ENCODE data around the gene CEMIP. TPM values are rescaled to one million over a fixed set of nuclear protein-coding genes. Genes with fewer than 3 reads are reported as not detected.

CEMIP gene
- total RNA-seq, 2 donors from 2014 or later, result 0.05 to 0.09 TPM

GRCh38 chr15:80823120-80823519 is 44.0 kb downstream of the CEMIP start:
- H3K9me3 Mint-ChIP-seq, result peaks cover 0 to 2% of the 10 kb centered on the region in 2 donors
- H3K4me1 Mint-ChIP-seq (ENCODE audit: low read depth), result no peaks in the 10 kb centered on the region
- H3K36me3 Mint-ChIP-seq (ENCODE audit: insufficient read depth in 2 of 2), result no peaks in the 10 kb centered on the region
- H3K4me3 Mint-ChIP-seq, result no peak overlapping the region
- ATAC-seq (replicated peaks in 1 of 2), result no peak
- no peak overlapping the region for H3K27ac Mint-ChIP-seq
- no peak for DNase-seq
- no peaks in the 10 kb centered on the region for H3K27me3 Mint-ChIP-seq (ENCODE audit: low read depth)

GRCh38 chr15:80823995-80824394 is 44.8 kb downstream of the CEMIP start:
- no peak overlapping the region for H3K27ac Mint-ChIP-seq
- ATAC-seq (replicated peaks in 1 of 2), result no peak
- no peak overlapping the region for H3K4me3 Mint-ChIP-seq
- no peaks in the 10 kb centered on the region for H3K4me1 Mint-ChIP-seq (ENCODE audit: low read depth)
- H3K36me3 Mint-ChIP-seq (ENCODE audit: insufficient read depth in 2 of 2), result no peaks in the 10 kb centered on the region
- DNase-seq, result no peak
- H3K27me3 Mint-ChIP-seq (ENCODE audit: low read depth), result no peaks in the 10 kb centered on the region
- H3K9me3 Mint-ChIP-seq, result peaks cover 0 to 2% of the 10 kb centered on the region in 2 donors

DNA sequence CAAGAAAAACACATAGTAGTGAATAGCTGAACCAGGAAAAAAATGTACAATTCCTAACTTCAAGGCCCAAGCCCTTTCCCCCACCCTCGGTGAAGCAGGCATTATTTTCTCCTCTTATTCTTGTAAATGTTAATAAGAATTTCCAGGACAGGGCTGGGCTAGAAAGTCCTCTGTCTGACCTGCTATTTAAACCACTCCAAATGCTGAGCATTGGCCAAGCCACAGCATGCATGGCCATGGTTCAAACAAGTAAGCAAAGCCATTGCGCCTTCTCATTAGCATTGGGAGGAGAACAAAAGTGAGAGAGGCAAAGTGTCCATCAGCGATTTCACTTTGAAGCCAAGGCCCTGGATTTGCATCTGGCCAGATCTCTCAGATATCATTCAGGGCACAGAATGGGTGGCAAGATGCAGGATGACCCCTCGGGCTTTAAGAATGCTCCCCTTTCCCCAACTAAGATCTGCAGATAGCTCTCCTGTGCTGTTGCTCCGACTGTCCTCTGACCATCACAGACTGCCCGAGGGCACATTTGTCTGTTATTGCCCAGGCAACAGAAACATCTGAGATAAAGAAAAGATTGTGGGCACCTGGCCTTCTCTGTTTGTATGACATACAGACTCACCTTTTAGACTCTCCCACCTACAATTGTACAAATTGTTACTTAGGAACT is 46.3 kb downstream of the CEMIP start:
- no peaks in the 10 kb centered on the region for H3K4me1 Mint-ChIP-seq (ENCODE audit: low read depth)
- H3K27ac Mint-ChIP-seq, result no peak overlapping the region
- H3K4me3 Mint-ChIP-seq, result no peak overlapping the region
- no peak for DNase-seq
- H3K9me3 Mint-ChIP-seq, result peaks cover 0 to 2% of the 10 kb centered on the region in 2 donors
- H3K36me3 Mint-ChIP-seq (ENCODE audit: insufficient read depth in 2 of 2), result no peaks in the 10 kb centered on the region
- H3K27me3 Mint-ChIP-seq (ENCODE audit: low read depth), result no peaks in the 10 kb centered on the region
- no peak for ATAC-seq (replicated peaks in 1 of 2)

GRCh38 chr15:80828796-80829195 is 49.6 kb downstream of the CEMIP start:
- H3K9me3 Mint-ChIP-seq, result no peaks in the 10 kb centered on the region
- H3K36me3 Mint-ChIP-seq (ENCODE audit: insufficient read depth in 2 of 2), result no peaks in the 10 kb centered on the region
- peaks cover 10% of the 10 kb centered on the region for H3K27me3 Mint-ChIP-seq (ENCODE audit: low read depth)
- no peak for DNase-seq
- ATAC-seq (replicated peaks in 1 of 2), result no peak
- H3K4me3 Mint-ChIP-seq, result no peak overlapping the region
- no peak overlapping the region for H3K27ac Mint-ChIP-seq
- H3K4me1 Mint-ChIP-seq (ENCODE audit: low read depth), result no peaks in the 10 kb centered on the region

- Mint-ChIP-seq H3K4me3 (no peak overlapping the region), H3K27ac (no peak overlapping the region), H3K9me3 (no peaks in the 10 kb centered on the region), H3K4me1 (ENCODE audit: low read depth) (no peaks in the 10 kb centered on the region), H3K27me3 (ENCODE audit: low read depth) (peaks cover 10% of the 10 kb centered on the region), H3K36me3 (ENCODE audit: insufficient read depth in 2 of 2) (no peaks in the 10 kb centered on the region)
- DNase-seq (no peak), ATAC-seq (replicated peaks in 1 of 2) (no peak)
These were observed 51.5 kb downstream of the CEMIP start for GRCh38 chr15:80830677-80831076.

DNA sequence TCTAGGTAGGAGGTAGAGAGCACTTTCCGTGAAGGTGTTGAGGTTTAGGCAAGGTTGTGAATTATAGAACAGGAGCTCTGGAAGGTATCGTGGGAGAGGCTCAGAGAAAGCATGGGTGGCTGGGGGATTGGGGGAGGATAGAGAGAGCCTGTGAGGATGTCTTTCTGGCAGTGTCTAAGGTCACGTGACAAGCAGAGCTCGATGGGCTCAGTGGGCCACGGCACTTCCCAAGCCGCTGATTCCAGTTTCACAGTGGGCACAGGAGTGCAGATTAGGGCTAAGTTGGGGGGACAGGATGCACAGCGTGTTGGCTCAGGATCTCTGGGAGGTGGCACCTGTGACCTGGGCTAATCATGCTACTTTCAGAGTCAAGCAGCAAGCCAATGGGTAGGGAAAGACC is 52.0 kb downstream of the CEMIP start:
- Mint-ChIP-seq H3K27me3 (ENCODE audit: low read depth) (peaks cover 10% of the 10 kb centered on the region), H3K4me3 (no peak overlapping the region), H3K27ac (no peak overlapping the region), H3K9me3 (no peaks in the 10 kb centered on the region), H3K4me1 (ENCODE audit: low read depth) (no peaks in the 10 kb centered on the region), H3K36me3 (ENCODE audit: insufficient read depth in 2 of 2) (no peaks in the 10 kb centered on the region)
- no peak for DNase-seq
- no peak for ATAC-seq (replicated peaks in 1 of 2)

DNA sequence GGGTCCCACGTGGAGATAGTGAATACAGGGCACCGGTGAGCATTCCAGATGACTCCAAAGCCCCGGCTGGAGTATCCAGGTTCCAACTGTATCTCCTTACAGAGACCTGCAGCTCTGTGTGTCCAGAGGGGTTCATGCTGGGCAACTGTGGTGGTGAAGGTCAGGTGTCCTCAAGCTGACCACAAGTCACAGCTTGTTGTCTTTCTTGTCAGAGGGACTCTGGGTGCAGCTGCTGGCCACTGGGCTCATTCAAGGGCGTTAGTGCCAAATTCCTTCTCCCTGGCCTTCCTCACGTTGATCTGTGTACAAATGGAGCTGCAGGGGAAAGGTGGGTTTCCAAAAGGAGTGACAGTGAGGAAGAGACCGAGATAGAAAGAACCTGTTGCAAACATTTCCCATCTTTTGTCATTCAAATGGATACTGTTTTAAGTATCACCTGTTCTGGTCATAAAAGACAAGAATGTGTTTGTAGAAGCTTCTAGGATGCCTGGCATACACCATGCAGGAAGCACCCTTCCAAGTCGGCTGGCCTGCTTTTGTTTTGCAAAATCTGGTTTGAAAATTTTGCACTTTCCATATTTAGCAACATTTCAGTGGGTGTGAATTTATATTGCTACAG is 52.5 kb downstream of the CEMIP start:
- no peak for DNase-seq
- Mint-ChIP-seq H3K27ac (no peak overlapping the region), H3K4me3 (no peak overlapping the region), H3K4me1 (ENCODE audit: low read depth) (no peaks in the 10 kb centered on the region), H3K27me3 (ENCODE audit: low read depth) (peaks cover 10% of the 10 kb centered on the region), H3K9me3 (no peaks in the 10 kb centered on the region), H3K36me3 (ENCODE audit: insufficient read depth in 2 of 2) (no peaks in the 10 kb centered on the region)
- no peak for ATAC-seq (replicated peaks in 1 of 2)

GRCh38 chr15:80832686-80833085 is 53.5 kb downstream of the CEMIP start:
- no peaks in the 10 kb centered on the region for H3K4me1 Mint-ChIP-seq (ENCODE audit: low read depth)
- H3K27me3 Mint-ChIP-seq (ENCODE audit: low read depth), result peaks cover 12% of the 10 kb centered on the region
- no peak overlapping the region for H3K27ac Mint-ChIP-seq
- DNase-seq (no peak), ATAC-seq (replicated peaks in 1 of 2) (no peak)
- no peaks in the 10 kb centered on the region for H3K36me3 Mint-ChIP-seq (ENCODE audit: insufficient read depth in 2 of 2)
- H3K4me3 Mint-ChIP-seq, result no peak overlapping the region
- H3K9me3 Mint-ChIP-seq, result no peaks in the 10 kb centered on the region

- Mint-ChIP-seq H3K4me1 (ENCODE audit: low read depth) (no peaks in the 10 kb centered on the region), H3K9me3 (no peaks in the 10 kb centered on the region), H3K36me3 (ENCODE audit: insufficient read depth in 2 of 2) (no peaks in the 10 kb centered on the region), H3K27me3 (ENCODE audit: low read depth) (peaks cover 24% of the 10 kb centered on the region), H3K27ac (no peak overlapping the region), H3K4me3 (no peak overlapping the region)
- no peak for ATAC-seq (replicated peaks in 1 of 2)
- no peak for DNase-seq
These were observed 55.2 kb downstream of the CEMIP start for GRCh38 chr15:80834402-80834801.

DNA sequence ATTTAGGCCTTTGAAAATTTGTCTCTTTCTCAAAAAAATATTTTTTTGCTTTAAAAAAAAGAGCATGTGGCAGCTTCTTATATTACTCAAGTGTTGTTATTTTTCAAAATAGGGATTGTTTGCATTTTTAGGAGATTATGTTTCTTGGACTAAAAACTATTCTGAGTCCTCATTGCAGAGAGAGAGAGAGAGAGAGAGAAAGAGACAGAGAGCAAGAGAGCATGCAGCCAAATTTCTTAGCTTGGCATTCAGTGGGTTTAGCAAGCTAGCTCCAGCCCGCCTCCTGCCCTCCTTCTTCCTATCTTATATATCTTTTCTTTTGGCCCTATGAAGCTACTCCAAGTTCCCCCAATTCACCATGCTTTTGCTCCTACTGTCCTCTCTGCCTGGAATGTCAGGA is 55.7 kb downstream of the CEMIP start:
- ATAC-seq (replicated peaks in 1 of 2) (no peak), DNase-seq (no peak)
- Mint-ChIP-seq H3K4me3 (no peak overlapping the region), H3K27me3 (ENCODE audit: low read depth) (peaks cover 24% of the 10 kb centered on the region), H3K4me1 (ENCODE audit: low read depth) (no peaks in the 10 kb centered on the region), H3K36me3 (ENCODE audit: insufficient read depth in 2 of 2) (no peaks in the 10 kb centered on the region), H3K9me3 (no peaks in the 10 kb centered on the region), H3K27ac (no peak overlapping the region)

- ATAC-seq (replicated peaks in 1 of 2), result no peak
- no peaks in the 10 kb centered on the region for H3K9me3 Mint-ChIP-seq
- no peaks in the 10 kb centered on the region for H3K4me1 Mint-ChIP-seq (ENCODE audit: low read depth)
These were observed 56.2 kb downstream of the CEMIP start for GRCh38 chr15:80835336-80835735.

GRCh38 chr15:80836223-80836622 is 57.1 kb downstream of the CEMIP start:
- ATAC-seq (replicated peaks in 1 of 2), result no peak
- Mint-ChIP-seq H3K36me3 (ENCODE audit: insufficient read depth in 2 of 2) (no peaks in the 10 kb centered on the region), H3K27me3 (ENCODE audit: low read depth) (peaks cover 20% of the 10 kb centered on the region), H3K27ac (no peak overlapping the region), H3K9me3 (no peaks in the 10 kb centered on the region), H3K4me1 (ENCODE audit: low read depth) (no peaks in the 10 kb centered on the region), H3K4me3 (no peak overlapping the region)
- DNase-seq, result no peak

More at GRCh38 chr15:80835336-80835735, 56.2 kb downstream of the CEMIP start:
- no peak overlapping the region for H3K27ac Mint-ChIP-seq
- no peaks in the 10 kb centered on the region for H3K36me3 Mint-ChIP-seq (ENCODE audit: insufficient read depth in 2 of 2)
- H3K27me3 Mint-ChIP-seq (ENCODE audit: low read depth), result peaks cover 24% of the 10 kb centered on the region
- H3K4me3 Mint-ChIP-seq, result no peak overlapping the region
- no peak for DNase-seq

DNA sequence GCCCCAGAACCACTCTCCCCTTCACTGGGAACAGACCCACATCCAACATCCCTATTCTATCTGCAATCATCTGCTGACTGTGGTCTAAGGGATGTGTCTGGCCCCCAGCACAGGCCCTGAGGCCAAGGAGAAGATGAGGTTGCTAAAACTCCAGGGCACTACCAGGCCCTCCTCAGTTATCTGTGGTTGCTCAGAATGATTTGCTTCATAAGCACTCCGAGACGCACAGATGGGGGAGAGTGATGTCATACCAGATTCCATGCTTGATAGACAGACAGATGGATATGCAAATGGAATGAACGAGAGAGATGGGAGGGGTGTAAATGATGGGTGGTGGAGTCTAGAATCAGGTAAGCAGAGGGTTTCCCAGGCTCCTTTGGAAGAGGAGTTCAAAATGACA is 57.8 kb downstream of the CEMIP start:
- no peaks in the 10 kb centered on the region for H3K9me3 Mint-ChIP-seq
- no peak for ATAC-seq (replicated peaks in 1 of 2)

DNA sequence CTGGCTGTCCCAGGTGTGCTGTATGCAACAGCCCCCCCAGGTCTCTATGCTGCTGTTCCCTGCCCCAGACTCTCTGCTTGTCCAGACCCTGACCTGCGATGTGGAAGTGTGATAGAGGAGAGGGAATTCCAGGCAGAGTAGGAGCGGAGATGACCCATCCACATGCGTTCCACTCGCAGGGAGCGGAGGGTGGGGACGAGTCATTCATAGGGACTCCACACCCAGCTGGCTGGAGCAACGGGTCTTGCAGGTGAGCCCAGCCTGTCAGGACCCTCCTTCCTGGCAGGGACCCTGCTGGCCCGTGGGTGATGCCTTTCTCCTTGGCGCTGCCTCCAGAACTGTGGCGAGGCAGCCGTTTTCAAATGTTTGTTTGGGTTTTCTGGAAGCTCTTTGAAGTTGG is 58.8 kb downstream of the CEMIP start:
- Mint-ChIP-seq H3K4me3 (no peak overlapping the region), H3K36me3 (ENCODE audit: insufficient read depth in 2 of 2) (no peaks in the 10 kb centered on the region), H3K27ac (no peak overlapping the region), H3K4me1 (ENCODE audit: low read depth) (no peaks in the 10 kb centered on the region), H3K27me3 (ENCODE audit: low read depth) (peaks cover 14% of the 10 kb centered on the region), H3K9me3 (no peaks in the 10 kb centered on the region)
- ATAC-seq (replicated peaks in 1 of 2), result no peak
- no peak for DNase-seq

More for the DNA sequence above, 57.8 kb downstream of the CEMIP start:
- H3K4me3 Mint-ChIP-seq, result no peak overlapping the region
- H3K36me3 Mint-ChIP-seq (ENCODE audit: insufficient read depth in 2 of 2), result no peaks in the 10 kb centered on the region
- H3K27ac Mint-ChIP-seq, result no peak overlapping the region
- no peak for DNase-seq
- H3K4me1 Mint-ChIP-seq (ENCODE audit: low read depth), result no peaks in the 10 kb centered on the region
- peaks cover 14% of the 10 kb centered on the region for H3K27me3 Mint-ChIP-seq (ENCODE audit: low read depth)
